Fibroblast of the aortic adventitia (primary cell): ENCODE data around the gene HSD17B14. TPM values are rescaled to one million over a fixed set of nuclear protein-coding genes. Genes with fewer than 3 reads are reported as not detected.
"Not testable (repeated sequence)": the region's sequence is repeated elsewhere in the genome, so short reads cannot be mapped to it uniquely, and the experiment has no call there.

Experiments used
- DNase-seq: peaks from one replicate; pipeline ENCODE4 v3.0.0-alpha.2; 2010; ENCODE audit warnings: low read depth
- H3K4me3 ChIP-seq: 2 replicates; pipeline ENCODE4 v1.5.1; 2011; ENCODE audit warnings: low read depth, mild to moderate bottlenecking, control low read depth, low read length, moderate library complexity
- total RNA-seq: library from RNA; depleted of rRNA; stranded (reverse); fragments of >200 nt; gene quantifications from 2 replicates; pipeline ENCODE4 v1.2.3, GENCODE V29; 2012; ENCODE audit warnings: low replicate concordance
- TF ChIP-seq, protein P1 (sequence below): IDR thresholded peaks from 2 replicates; pipeline ENCODE4 v1.5.1; 2011; ENCODE audit warnings: mild to moderate bottlenecking, low read length, control low read depth, inconsistent platforms; ENCODE audit not compliant: insufficient read depth

HSD17B14 gene
- total RNA-seq, 1 donor: 3.6 TPM

DNA sequence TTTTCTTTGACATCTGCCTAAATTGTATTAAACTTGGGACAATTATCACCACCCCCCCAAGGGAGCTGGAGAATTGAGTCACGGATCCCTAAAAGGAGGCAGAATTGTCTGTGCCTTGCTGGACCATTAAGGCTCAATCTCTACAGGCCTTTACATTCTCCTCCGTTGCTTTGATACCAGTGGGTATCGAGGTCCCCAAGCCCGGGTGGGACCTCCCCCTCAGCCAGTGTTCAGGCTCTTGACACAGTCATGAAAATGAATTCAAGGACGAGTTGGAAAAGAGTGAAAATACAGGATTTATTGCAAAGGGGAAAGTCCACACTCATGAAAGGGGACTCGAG lies 41.5 kb upstream of the HSD17B14 start:
- no peak for DNase-seq
- TF ChIP-seq, protein P1, sequence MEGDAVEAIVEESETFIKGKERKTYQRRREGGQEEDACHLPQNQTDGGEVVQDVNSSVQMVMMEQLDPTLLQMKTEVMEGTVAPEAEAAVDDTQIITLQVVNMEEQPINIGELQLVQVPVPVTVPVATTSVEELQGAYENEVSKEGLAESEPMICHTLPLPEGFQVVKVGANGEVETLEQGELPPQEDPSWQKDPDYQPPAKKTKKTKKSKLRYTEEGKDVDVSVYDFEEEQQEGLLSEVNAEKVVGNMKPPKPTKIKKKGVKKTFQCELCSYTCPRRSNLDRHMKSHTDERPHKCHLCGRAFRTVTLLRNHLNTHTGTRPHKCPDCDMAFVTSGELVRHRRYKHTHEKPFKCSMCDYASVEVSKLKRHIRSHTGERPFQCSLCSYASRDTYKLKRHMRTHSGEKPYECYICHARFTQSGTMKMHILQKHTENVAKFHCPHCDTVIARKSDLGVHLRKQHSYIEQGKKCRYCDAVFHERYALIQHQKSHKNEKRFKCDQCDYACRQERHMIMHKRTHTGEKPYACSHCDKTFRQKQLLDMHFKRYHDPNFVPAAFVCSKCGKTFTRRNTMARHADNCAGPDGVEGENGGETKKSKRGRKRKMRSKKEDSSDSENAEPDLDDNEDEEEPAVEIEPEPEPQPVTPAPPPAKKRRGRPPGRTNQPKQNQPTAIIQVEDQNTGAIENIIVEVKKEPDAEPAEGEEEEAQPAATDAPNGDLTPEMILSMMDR: no peak
- no peak overlapping the region for H3K4me3 ChIP-seq

DNA sequence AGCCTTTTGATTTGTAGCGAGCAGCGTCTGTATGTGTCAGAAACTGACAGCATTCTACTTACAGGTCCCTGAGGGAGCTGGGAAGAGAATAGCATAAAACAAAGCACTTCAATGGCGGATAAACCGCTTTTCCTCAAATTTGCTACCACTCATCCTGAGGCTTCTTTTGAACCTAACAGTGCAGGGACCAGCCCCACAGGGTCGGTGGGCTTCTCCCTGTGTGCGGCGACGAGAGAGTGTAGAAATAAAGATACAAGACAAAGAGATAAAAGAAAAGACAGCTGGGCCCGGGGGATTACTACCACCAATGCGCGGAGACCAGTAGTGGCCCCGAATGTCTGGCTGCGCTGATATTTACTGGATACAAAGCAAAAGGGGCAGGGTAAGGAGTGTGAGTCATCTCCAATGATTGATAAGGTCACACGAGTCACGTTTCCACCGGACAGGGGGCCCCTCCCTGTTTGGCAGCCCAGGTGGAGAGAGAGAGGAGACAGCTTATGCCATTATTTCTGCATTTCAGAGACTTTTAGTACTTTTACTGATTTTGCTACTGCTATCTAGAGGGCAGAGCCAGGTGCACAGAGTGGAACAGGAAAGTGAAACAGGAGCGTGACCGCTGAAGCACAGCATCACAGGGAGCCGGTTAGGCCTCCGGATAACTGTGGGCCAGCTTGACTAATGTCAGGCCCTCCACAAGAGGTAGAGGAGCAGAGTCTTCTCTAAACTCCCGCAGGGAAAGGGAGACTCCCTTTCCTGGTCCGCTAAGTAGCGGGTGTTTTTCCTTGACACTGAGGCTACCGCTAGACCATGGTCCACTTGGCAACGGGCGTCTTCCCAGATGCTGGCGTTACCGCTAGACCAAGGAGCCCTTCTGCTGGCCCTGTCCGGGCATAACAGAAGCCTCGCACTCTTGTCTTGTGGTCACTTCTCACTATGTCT lies 40.0 kb upstream of the HSD17B14 start:
- DNase-seq: peak; percentile 48
- H3K4me3 ChIP-seq: peak overlapping the region; percentile 100

DNA sequence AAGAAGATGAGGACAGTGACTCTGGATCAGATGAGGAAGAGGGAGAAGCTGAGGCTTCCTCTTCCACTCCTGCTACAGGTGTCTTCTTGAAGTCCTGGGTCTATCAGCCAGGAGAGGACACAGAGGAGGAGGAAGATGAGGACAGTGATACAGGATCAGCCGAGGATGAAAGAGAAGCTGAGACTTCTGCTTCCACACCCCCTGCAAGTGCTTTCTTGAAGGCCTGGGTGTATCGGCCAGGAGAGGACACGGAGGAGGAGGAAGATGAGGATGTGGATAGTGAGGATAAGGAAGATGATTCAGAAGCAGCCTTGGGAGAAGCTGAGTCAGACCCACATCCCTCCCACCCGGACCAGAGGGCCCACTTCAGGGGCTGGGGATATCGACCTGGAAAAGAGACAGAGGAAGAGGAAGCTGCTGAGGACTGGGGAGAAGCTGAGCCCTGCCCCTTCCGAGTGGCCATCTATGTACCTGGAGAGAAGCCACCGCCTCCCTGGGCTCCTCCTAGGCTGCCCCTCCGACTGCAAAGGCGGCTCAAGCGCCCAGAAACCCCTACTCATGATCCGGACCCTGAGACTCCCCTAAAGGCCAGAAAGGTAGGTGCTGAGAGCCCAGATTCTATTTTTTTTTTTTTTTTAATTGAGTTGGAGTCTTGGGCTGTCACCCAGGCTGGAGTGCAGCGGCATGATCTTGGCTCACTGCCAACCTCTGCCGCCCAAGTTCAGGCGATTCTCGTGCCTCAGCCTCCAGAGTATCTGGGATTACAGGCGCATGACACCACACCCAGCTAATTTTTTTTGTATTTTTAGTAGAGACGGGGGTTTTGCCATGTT lies 38.2 kb upstream of the HSD17B14 start:
- H3K4me3 ChIP-seq: peak overlapping the region; percentile 100
- DNase-seq: peak; percentile 53
- TF ChIP-seq, protein P1: no peak

DNA sequence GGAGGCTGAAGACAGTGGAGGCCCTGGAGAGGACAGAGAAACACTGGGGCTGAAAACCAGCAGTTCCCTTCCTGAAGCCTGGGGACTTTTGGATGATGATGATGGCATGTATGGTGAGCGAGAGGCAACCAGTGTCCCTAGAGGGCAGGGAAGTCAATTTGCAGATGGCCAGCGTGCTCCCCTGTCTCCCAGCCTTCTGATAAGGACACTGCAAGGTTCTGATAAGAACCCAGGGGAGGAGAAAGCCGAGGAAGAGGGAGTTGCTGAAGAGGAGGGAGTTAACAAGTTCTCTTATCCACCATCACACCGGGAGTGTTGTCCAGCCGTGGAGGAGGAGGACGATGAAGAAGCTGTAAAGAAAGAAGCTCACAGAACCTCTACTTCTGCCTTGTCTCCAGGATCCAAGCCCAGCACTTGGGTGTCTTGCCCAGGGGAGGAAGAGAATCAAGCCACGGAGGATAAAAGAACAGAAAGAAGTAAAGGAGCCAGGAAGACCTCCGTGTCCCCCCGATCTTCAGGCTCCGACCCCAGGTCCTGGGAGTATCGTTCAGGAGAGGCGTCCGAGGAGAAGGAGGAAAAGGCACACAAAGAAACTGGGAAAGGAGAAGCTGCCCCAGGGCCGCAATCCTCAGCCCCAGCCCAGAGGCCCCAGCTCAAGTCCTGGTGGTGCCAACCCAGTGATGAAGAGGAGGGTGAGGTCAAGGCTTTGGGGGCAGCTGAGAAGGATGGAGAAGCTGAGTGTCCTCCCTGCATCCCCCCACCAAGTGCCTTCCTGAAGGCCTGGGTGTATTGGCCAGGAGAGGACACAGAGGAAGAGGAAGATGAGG lies 37.4 kb upstream of the HSD17B14 start:
- H3K4me3 ChIP-seq: peak overlapping the region; percentile 100
- TF ChIP-seq, protein P1: no peak
- peak; percentile 55 for DNase-seq

DNA sequence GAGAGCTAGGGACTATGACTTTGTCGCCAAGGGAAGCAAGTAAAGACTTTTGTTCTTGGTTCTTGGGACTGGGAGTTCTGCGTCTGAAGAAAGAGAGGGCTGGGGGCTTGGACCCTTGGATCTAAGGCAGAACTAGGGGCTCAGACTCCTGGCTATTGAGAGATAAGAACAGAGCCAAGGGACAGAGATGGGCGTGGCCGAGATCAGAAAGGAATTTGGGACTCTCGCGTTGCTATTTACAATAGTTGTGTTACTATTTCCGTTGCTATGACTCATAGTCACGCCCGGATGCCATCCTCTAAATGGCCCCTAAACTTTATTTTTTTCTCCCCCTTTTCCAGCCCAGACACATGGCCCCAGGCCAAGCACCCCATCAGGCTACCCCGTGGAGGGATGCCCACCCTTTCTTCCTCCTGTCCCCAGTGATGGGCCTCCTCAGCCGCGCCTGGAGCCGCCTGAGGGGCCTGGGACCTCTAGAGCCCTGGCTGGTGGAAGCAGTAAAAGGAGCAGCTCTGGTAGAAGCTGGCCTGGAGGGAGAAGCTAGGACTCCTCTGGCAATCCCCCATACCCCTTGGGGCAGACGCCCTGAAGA lies 36.7 kb upstream of the HSD17B14 start:
- peak; percentile 97 for DNase-seq
- peak overlapping the region; percentile 100 for H3K4me3 ChIP-seq
- TF ChIP-seq, protein P1: no peak

DNA sequence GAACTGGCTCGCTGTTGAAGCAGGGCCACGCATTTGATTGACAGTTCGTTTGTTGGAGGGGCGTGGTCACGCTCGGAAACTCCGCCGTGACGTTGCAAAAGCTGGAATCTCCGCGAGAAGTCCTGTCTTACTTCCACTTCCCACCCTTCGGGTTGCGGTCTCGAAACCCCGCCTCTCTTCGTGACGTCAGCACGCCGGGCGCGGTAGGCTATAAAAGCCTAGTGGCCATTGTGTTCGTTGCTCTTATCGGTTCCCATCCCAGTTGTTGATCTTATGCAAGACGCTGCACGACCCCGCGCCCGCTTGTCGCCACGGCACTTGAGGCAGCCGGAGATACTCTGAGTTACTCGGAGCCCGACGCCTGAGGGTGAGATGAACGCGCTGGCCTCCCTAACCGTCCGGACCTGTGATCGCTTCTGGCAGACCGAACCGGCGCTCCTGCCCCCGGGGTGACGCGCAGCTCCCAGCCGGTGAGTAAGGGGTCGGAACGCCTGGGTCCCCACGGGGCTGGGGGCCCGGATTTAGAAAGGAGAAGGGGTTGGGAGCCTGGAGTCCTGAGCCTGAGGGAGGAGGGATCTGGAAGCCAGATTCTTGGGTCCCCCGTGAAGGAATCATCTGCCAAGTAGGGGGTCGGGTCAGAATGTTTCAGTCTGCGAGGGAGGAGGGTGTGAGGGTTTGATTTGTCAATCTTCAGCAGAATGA lies 36.0 kb upstream of the HSD17B14 start, which contains the start of gene PPP1R15A:
TSS of gene PPP1R15A (plus strand) at position 240 of the 702 bp plus-strand sequence. CDS start 813 bp downstream, outside the sequence.
- TF ChIP-seq, protein P1: no peak
- DNase-seq: peak; percentile 98
- H3K4me3 ChIP-seq: peak within 1 kb of the TSS; percentile 100

DNA sequence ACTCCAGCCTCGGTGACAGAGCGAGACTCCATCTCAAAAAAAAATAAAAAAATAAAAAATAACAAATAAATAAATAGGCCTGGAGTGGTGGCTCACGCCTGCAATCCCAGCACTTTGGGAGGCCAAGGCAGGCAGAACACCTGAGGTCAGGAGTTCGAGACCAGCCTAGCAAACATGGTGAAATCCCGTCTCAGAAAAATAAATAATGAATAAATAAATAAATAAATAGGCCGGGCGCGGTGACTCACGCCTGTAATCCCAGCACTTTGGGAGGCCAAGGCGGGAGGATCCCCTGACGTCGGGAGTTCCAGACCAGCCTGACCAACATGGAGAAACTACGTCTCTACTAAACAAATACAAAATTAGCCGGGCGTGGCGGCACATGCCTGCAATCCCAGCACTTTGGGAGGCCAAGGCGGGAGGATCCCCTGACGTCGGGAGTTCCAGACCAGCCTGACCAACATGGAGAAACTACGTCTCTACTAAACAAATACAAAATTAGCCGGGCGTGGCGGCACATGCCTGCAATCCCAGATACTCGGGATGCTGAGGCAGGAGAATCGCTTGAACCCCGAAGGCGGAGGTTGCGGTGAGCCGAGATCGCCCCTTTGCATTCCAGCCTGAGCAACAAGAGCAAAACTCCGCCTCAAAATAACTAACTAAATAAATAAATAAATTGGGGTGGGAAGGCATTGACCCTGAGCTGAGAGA lies 35.3 kb upstream of the HSD17B14 start:
- not testable (repeated sequence) for DNase-seq, H3K4me3 ChIP-seq
